ENCODE measurements around the gene ST8SIA5.

- no peak for TF ChIP-seq EP300 (IDR thresholded peaks at IDR 0.05)
- TF ChIP-seq CTCF (IDR thresholded peaks at IDR 0.05), result no peak
- no peak for TF ChIP-seq POLR2A (IDR thresholded peaks at IDR 0.05)
Observed at GRCh38 chr18:46761059-46761769, 4.4 kb upstream of the ST8SIA5 start.
